HepG2 (cell line): ENCODE data around the gene EPHA2. TPM values are rescaled to one million over a fixed set of nuclear protein-coding genes. Genes with fewer than 3 reads are reported as not detected.

Experiments
- ATAC-seq: fragments of 200-7000 bp; cut with Tn5 transposase; 3 replicates; pipeline ENCODE4 v1.9.1; 2020; ENCODE audit warnings: mild to moderate bottlenecking, moderate library complexity
- BruUV-seq: library from RNA; stranded (reverse); fragments of 400-500 nt; replicated peaks from 2 replicates; lab custom pipeline; 2021; lab: Mats Ljungman, UMichigan
- CTCF ChIA-PET: fragments of 300-600 bp; formaldehyde crosslinking; extraction: SDS; loops from one replicate; lab custom pipeline; 2021; ENCODE audit warnings: low total read pairs, inconsistent platforms, low intra/inter-chr PET ratio; lab: Yijun Ruan, JAX
- POLR2A ChIA-PET: fragments of 350-600 bp; sonication (Branson Sonifier 250); formaldehyde crosslinking; loops from one replicate; lab custom pipeline; 2020; ENCODE audit warnings: antibody characterized with exemption, inconsistent platforms; lab: Yijun Ruan, JAX
- DNase-seq: peaks from one replicate; pipeline ENCODE4 v3.0.0-alpha.2; 2015; ENCODE audit warnings: low spot score
- FAIRE-seq: peaks from 3 replicates; lab custom pipeline; 2011; peaks lifted over from hg19 to GRCh38; lab: Jason Lieb, UNC
- H2AFZ ChIP-seq: one replicate; pipeline ENCODE4 v1.6.1; 2011; ENCODE audit warnings: low read length, inconsistent platforms
- H3K27ac ChIP-seq: fragments of 300-600 bp; 3 replicates; pipeline ENCODE4 v1.8.0; 2011; ENCODE audit warnings: mixed run types, mild to moderate bottlenecking, mixed read lengths, low read length, inconsistent platforms; ENCODE audit not compliant: insufficient read depth; ENCODE audit errors: extremely low read length
- H3K27me3 ChIP-seq, 2 experiments: fragments of 200-600 bp in 1 of 2; 2 replicates in 1 of 2; 3 replicates in 1 of 2; pipeline versions ENCODE4 v1.6.0 to v1.8.0; 2011; ENCODE audit warnings: low read length in 2 of 2, mild to moderate bottlenecking in 2 of 2, moderate library complexity in 2 of 2, inconsistent platforms in 1 of 2; ENCODE audit not compliant: insufficient read depth in 2 of 2, control insufficient read depth in 1 of 2
- H3K36me3 ChIP-seq, 2 experiments: fragments of 200-600 bp in 1 of 2; replicated peaks in 1 of 2; 2 replicates in 1 of 2; 3 replicates in 1 of 2; pipeline versions ENCODE4 v1.5.1 to v1.8.0; 2011; ENCODE audit warnings: low read length in 2 of 2, inconsistent platforms in 1 of 2; ENCODE audit not compliant: insufficient read depth in 2 of 2, control insufficient read depth in 1 of 2
- H3K4me1 ChIP-seq: 2 replicates; pipeline ENCODE4 v1.5.1; 2012; ENCODE audit warnings: low read length, inconsistent platforms; ENCODE audit not compliant: insufficient read depth
- H3K4me2 ChIP-seq: 2 replicates; pipeline ENCODE4 v1.6.0; 2011; ENCODE audit warnings: low read depth, low read length, inconsistent platforms
- H3K4me3 ChIP-seq, 3 experiments: fragments of 200-600 bp in 1 of 3; sonication (generic), shearing (Covaris generic) in 1 of 3; replicated peaks in 1 of 3; 2 replicates each; pipeline ENCODE4 v1.5.1; 2011 to 2016; ENCODE audit warnings: low read length in 3 of 3, inconsistent platforms in 2 of 3, low read depth in 2 of 3, mild to moderate bottlenecking in 2 of 3, control low read depth in 1 of 3, mixed read lengths in 1 of 3; ENCODE audit not compliant: insufficient read depth in 1 of 3
- H3K79me2 ChIP-seq: one replicate; pipeline ENCODE4 v1.6.1; 2011; ENCODE audit warnings: low read length, inconsistent platforms; ENCODE audit not compliant: insufficient read depth
- H3K9ac ChIP-seq: 2 replicates; pipeline ENCODE4 v1.6.0; 2011; ENCODE audit warnings: mild to moderate bottlenecking, low read depth, low read length, inconsistent platforms; ENCODE audit not compliant: insufficient read depth
- H3K9me3 ChIP-seq: 2 replicates; pipeline ENCODE4 v1.5.1; 2012; ENCODE audit warnings: mild to moderate bottlenecking, low read length
- H4K20me1 ChIP-seq: 2 replicates; pipeline ENCODE4 v1.6.0; 2011; ENCODE audit warnings: inconsistent platforms, mild to moderate bottlenecking, low read length, moderate library complexity; ENCODE audit not compliant: insufficient read depth
- ATM ChIP-seq: fragments of 450-650 bp; IDR thresholded peaks from 2 replicates; pipeline ENCODE4 v1.7.1; 2017; ENCODE audit warnings: mild to moderate bottlenecking, borderline replicate concordance
- CTCF ChIP-seq: sonication (generic); formaldehyde crosslinking; IDR thresholded peaks from 2 replicates; pipeline ENCODE4 v1.5.0; 2020; ENCODE audit warnings: mild to moderate bottlenecking, missing genetic modification reagents, moderate library complexity
- GMEB1 ChIP-seq: sonication (generic); formaldehyde crosslinking; IDR thresholded peaks from 2 replicates; pipeline ENCODE4 v1.5.1; 2020; ENCODE audit warnings: missing genetic modification reagents, mild to moderate bottlenecking, borderline replicate concordance
- NFE2 ChIP-seq: sonication (generic); formaldehyde crosslinking; IDR thresholded peaks from 2 replicates; pipeline ENCODE4 v1.4.0; 2020; ENCODE audit warnings: missing genetic modification reagents
- PLSCR1 ChIP-seq: sonication (generic); formaldehyde crosslinking; IDR thresholded peaks from 2 replicates; pipeline ENCODE4 v1.5.0; 2020; ENCODE audit warnings: missing genetic modification reagents, mild to moderate bottlenecking, borderline replicate concordance
- PRDM10 ChIP-seq: sonication (generic); formaldehyde crosslinking; IDR thresholded peaks from 2 replicates; pipeline ENCODE4 v1.4.0; 2020; ENCODE audit warnings: low read depth, missing genetic modification reagents
- SAP130 ChIP-seq: IDR thresholded peaks from 2 replicates; pipeline ENCODE4 v1.6.1; 2016; ENCODE audit warnings: low read depth
- ZFYVE20 ChIP-seq: sonication (generic); formaldehyde crosslinking; IDR thresholded peaks from 2 replicates; pipeline ENCODE4 v1.8.0; 2023; ENCODE audit warnings: low read depth, mild to moderate bottlenecking, moderate library complexity, missing genetic modification reagents, borderline replicate concordance
- ZNF343 ChIP-seq: sonication (generic); formaldehyde crosslinking; IDR thresholded peaks from 2 replicates; pipeline ENCODE4 v1.4.0; 2020; ENCODE audit warnings: mild to moderate bottlenecking, missing genetic modification reagents
- ZNF350 ChIP-seq: sonication (generic); formaldehyde crosslinking; IDR thresholded peaks from 2 replicates; pipeline ENCODE4 v1.4.0; 2020; ENCODE audit warnings: mild to moderate bottlenecking, low read depth, missing genetic modification reagents, borderline replicate concordance
- WGBS: methylation state at CpG from one replicate; pipeline ENCODE4 v1.1.6; 2017; ENCODE audit warnings: low lambda C conversion rate; 5-methylcytosine and 5-hydroxymethylcytosine counted together
- in situ Hi-C: cut with HindIII; loops from 2 replicates; pipeline ENCODE4 v1.10.0; 2017; ENCODE audit warnings: low pct_unique_long_range_greater_than_20kb; ENCODE audit not compliant: extremely low pct_ligation_motif_present
- intact Hi-C: fragments of 100-400 bp; cut with micrococcal nuclease; formaldehyde crosslinking; loops from one replicate; pipeline ENCODE4 v1.10.0; 2022; ENCODE audit not compliant: unreplicated experiment
- polyA plus RNA-seq, 8 experiments: library from polyadenylated mRNA; depleted of rRNA in 3 of 8; stranded (reverse) in 7 of 8; unstranded in 1 of 8; fragments of >200 nt; fragmentation: Illumina TruSeq in 4 of 8; extraction: Trizol in 4 of 8; gene quantifications; 2 replicates each; pipeline versions ENCODE4 v1.2.1 to v1.2.3, GENCODE V29; 2011 to 2016; ENCODE audit warnings: low read depth in 4 of 8, missing spikeins in 1 of 8, mixed read lengths in 1 of 8; ENCODE audit not compliant: insufficient read depth in 1 of 8
- total RNA-seq, 5 experiments: library from RNA; depleted of rRNA; stranded (reverse); fragments of >200 nt; fragmentation: Illumina TruSeq; extraction: Trizol; gene quantifications; 2 replicates each; pipeline ENCODE4 v1.2.3, GENCODE V29; 2016; ENCODE audit warnings: low read depth in 1 of 5

Gene EPHA2
- total and polyA plus RNA-seq, 2 of the 13 experiments (the other 11 are each of a cell fraction or from before 2014, with no cell fraction given): 33.6 to 53.6 TPM

GRCh38 chr1:16119504-16119903 lies 36.4 kb downstream of the EPHA2 start (continued):
- 0 out of 2 replicates have a peak, but pooled peaks have one; percentile 1 for TF ChIP-seq CTCF
- TF ChIP-seq ZNF350 (CRISPR knock-in tag): no peak

- DNase-seq (no peak), FAIRE-seq (no peak), ATAC-seq (peak; percentile 4; the same call in 2 of the 3 replicates)
- H3K4me3 ChIP-seq: peak overlapping the region in 1 of 3 experiments; percentile 14; a peak in 1 of 6 replicates
- H3K27me3 ChIP-seq: peaks cover 0 to 3% of the 10 kb centered on the region in 2 experiments; a peak in 1 of 5 replicates
- peak overlapping the region; percentile 51 for H3K4me2 ChIP-seq
- no peaks in the 10 kb centered on the region; a peak in 2 of 5 replicates for H3K36me3 ChIP-seq
- no peak for TF ChIP-seq GMEB1 (CRISPR knock-in tag)
- no peak for TF ChIP-seq PRDM10 (CRISPR knock-in tag)
- no peak for TF ChIP-seq SAP130 (CRISPR knock-in tag)
- TF ChIP-seq ZFYVE20: no peak
- no peak for TF ChIP-seq ATM
- no peak for TF ChIP-seq PLSCR1 (CRISPR knock-in tag)
- TF ChIP-seq NFE2 (CRISPR knock-in tag): no peak
- no peak for TF ChIP-seq ZNF343 (CRISPR knock-in tag)
- peaks cover 9% of the 10 kb centered on the region; the same call in 1 of the 2 replicates for H4K20me1 ChIP-seq
- no peak overlapping the region for H3K9ac ChIP-seq
- no peak overlapping the region for H3K27ac ChIP-seq
- no TSS peak for BruUV-seq
- H3K4me1 ChIP-seq: peaks cover 93% of the 10 kb centered on the region
- POLR2A ChIA-PET: no interaction called here
- intact Hi-C loops (no loop called here), in situ Hi-C loops (loop anchor here (5.0 kb wide), 1 partner anchor 36 kb away; no protein-coding TSS in a partner anchor)
- H2AFZ ChIP-seq: no peak overlapping the region
- CTCF ChIA-PET: no interaction called here
- 8% methylated on average over 2 of the region's 9 CpGs for WGBS
- no peaks in the 10 kb centered on the region for H3K9me3 ChIP-seq
- no peaks in the 10 kb centered on the region for H3K79me2 ChIP-seq
Observed at GRCh38 chr1:16118706-16119105, 37.2 kb downstream of the EPHA2 start.
